GM23248 (cell line): ENCODE data around the gene DPYD.

Experiments used
- EZH2 ChIP-seq: fragments of 200-600 bp; sonication (generic); IDR thresholded peaks from 2 replicates; pipeline ENCODE4 v1.6.1; 2018; ENCODE audit warnings: antibody characterized with exemption, mild to moderate bottlenecking; ENCODE audit not compliant: insufficient read depth, poor library complexity, severe bottlenecking
- EZH2phosphoT487 ChIP-seq: fragments of 200-600 bp; sonication (generic); IDR thresholded peaks from 2 replicates; pipeline ENCODE4 v1.6.1; 2018; ENCODE audit warnings: antibody characterized with exemption, moderate library complexity, mild to moderate bottlenecking, low read depth; ENCODE audit not compliant: insufficient read depth

- TF ChIP-seq EZH2phosphoT487 (no peak), EZH2 (no peak)
Measured at GRCh38 chr1:97047421-97047793, 873.4 kb downstream of the DPYD start.
